ENCODE data around the gene TM9SF4.

DNA sequence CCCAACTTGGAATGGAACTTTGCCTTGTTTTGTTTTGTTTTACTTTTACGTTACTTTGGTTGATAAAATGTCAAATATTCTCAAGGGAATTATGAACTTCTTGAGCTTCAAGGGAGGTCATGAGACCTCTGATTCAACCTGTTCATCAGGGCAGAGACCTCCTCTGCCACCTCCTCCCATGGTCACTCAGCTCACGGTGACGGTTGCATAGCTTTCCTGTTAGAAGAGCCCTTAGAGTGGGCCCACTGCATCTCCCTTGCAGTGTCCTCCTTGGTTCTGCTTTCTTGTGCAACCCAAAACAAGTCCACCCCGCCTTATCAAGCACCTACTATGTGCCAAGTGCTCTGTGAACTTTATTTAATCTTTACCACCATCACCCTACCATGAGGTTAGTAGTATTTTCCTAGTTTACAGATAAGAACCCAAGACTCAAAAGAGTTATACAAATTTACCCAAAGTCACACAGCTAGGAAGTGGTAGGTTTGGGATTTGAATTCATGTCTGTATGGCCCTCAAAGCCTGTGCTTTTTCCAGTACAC is 15.5 kb downstream of the TM9SF4 start:
- TF ChIP-seq POLR2A (IDR thresholded peaks at IDR 0.05) (no peak), EP300 (IDR thresholded peaks at IDR 0.05) (no peak)
- TF ChIP-seq, protein P1, sequence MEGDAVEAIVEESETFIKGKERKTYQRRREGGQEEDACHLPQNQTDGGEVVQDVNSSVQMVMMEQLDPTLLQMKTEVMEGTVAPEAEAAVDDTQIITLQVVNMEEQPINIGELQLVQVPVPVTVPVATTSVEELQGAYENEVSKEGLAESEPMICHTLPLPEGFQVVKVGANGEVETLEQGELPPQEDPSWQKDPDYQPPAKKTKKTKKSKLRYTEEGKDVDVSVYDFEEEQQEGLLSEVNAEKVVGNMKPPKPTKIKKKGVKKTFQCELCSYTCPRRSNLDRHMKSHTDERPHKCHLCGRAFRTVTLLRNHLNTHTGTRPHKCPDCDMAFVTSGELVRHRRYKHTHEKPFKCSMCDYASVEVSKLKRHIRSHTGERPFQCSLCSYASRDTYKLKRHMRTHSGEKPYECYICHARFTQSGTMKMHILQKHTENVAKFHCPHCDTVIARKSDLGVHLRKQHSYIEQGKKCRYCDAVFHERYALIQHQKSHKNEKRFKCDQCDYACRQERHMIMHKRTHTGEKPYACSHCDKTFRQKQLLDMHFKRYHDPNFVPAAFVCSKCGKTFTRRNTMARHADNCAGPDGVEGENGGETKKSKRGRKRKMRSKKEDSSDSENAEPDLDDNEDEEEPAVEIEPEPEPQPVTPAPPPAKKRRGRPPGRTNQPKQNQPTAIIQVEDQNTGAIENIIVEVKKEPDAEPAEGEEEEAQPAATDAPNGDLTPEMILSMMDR (IDR thresholded peaks at IDR 0.05) = no peak

Measured in upper lobe of left lung (tissue), 4 donors.